Measurements from ENCODE around the gene CD244. TPM values are rescaled to one million over a fixed set of nuclear protein-coding genes. Genes with fewer than 3 reads are reported as not detected.

The CD244 gene
- total RNA-seq, 4 donors from 2014 or later = 0.52 to 1.2 TPM; not detected in 2

- no peak overlapping the region for H3K27ac ChIP-seq
- no peaks in the 10 kb centered on the region for H3K9me3 ChIP-seq
- no peaks in the 10 kb centered on the region for H3K4me1 ChIP-seq
- DNase-seq = no peak
- H3K36me3 ChIP-seq = no peaks in the 10 kb centered on the region
- no peaks in the 10 kb centered on the region for H3K27me3 ChIP-seq
- no peak for TF ChIP-seq POLR2A (IDR thresholded peaks at IDR 0.05)
- TF ChIP-seq, protein P1, sequence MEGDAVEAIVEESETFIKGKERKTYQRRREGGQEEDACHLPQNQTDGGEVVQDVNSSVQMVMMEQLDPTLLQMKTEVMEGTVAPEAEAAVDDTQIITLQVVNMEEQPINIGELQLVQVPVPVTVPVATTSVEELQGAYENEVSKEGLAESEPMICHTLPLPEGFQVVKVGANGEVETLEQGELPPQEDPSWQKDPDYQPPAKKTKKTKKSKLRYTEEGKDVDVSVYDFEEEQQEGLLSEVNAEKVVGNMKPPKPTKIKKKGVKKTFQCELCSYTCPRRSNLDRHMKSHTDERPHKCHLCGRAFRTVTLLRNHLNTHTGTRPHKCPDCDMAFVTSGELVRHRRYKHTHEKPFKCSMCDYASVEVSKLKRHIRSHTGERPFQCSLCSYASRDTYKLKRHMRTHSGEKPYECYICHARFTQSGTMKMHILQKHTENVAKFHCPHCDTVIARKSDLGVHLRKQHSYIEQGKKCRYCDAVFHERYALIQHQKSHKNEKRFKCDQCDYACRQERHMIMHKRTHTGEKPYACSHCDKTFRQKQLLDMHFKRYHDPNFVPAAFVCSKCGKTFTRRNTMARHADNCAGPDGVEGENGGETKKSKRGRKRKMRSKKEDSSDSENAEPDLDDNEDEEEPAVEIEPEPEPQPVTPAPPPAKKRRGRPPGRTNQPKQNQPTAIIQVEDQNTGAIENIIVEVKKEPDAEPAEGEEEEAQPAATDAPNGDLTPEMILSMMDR (IDR thresholded peaks at IDR 0.05) = no peak
- intact Hi-C loops (cut with DNase I; ENCODE audit: low total_unique reads) = no loop called here
- no peak overlapping the region for H3K4me3 ChIP-seq
Observed at GRCh38 chr1:160866695-160867260, 4.1 kb upstream of the CD244 start.

- no peaks in the 10 kb centered on the region for H3K4me1 ChIP-seq
- intact Hi-C loops (cut with DNase I; ENCODE audit: low total_unique reads) = no loop called here
Observed at GRCh38 chr1:160866001-160866694, 3.5 kb upstream of the CD244 start.

DNA sequence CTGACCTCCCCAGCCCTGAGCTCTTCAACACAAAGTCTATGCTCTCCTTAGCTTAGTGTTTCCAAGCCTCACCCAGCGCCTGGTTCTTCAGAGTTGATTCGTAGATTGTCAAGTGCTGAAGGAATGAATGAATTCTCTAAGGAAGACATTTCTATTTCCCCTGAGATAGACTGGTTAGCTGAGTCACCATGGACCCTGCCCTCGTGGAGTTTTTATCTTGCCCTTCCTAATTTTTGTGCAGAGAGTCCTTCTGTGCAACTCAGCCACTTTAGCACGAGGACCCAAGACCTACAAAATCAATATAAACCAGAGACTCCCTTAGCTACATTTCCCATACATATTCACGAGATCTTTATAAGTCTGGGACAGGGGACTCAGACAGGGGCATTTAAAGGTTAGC, 2.6 kb upstream of the CD244 start:
- Histone ChIP-seq H3K4me3 (no peak overlapping the region), H3K4me1 (no peaks in the 10 kb centered on the region), H3K27ac (no peak overlapping the region), H3K9me3 (no peaks in the 10 kb centered on the region), H3K36me3 (no peaks in the 10 kb centered on the region), H3K27me3 (no peaks in the 10 kb centered on the region)
- TF ChIP-seq, protein P1 (IDR thresholded peaks at IDR 0.05) = no peak
- TF ChIP-seq POLR2A (IDR thresholded peaks at IDR 0.05) = no peak
- intact Hi-C loops (cut with DNase I; ENCODE audit: low total_unique reads) = no loop called here
- no peak for DNase-seq

More at GRCh38 chr1:160866001-160866694, 3.5 kb upstream of the CD244 start:
- no peak for DNase-seq
- H3K9me3 ChIP-seq = no peaks in the 10 kb centered on the region
- TF ChIP-seq, protein P1 (IDR thresholded peaks at IDR 0.05) = no peak
- no peak for TF ChIP-seq POLR2A (IDR thresholded peaks at IDR 0.05)
- H3K4me3 ChIP-seq = no peak overlapping the region
- H3K36me3 ChIP-seq = no peaks in the 10 kb centered on the region
- no peaks in the 10 kb centered on the region for H3K27me3 ChIP-seq
- H3K27ac ChIP-seq = no peak overlapping the region

DNA sequence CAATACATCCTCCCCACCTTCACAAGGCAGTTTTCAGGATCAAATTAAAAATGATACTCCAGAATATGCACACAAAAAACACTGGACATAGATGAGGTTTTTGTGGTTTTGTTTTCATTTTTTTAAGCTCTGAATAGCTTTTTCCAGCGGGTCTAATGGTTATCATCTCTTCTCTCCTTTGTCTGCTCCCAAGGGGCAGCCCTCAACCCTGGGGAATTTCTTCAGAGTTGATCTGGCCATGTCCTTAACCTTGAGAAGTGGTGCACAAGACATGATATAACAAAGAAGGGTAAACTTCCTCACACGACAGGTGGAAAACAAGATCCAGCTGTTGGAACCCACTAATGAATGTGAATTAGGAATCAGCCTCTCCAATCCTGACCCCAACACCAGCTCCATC, 1.5 kb upstream of the CD244 start:
- intact Hi-C loops (cut with DNase I; ENCODE audit: low total_unique reads) = no loop called here
- Histone ChIP-seq H3K27ac (no peak overlapping the region), H3K4me3 (no peak overlapping the region), H3K27me3 (no peaks in the 10 kb centered on the region), H3K36me3 (no peaks in the 10 kb centered on the region), H3K4me1 (no peaks in the 10 kb centered on the region), H3K9me3 (no peaks in the 10 kb centered on the region)
- no peak for TF ChIP-seq POLR2A (IDR thresholded peaks at IDR 0.05)
- TF ChIP-seq, protein P1 (IDR thresholded peaks at IDR 0.05) = no peak
- DNase-seq = no peak

GRCh38 chr1:160863774-160864131, 1.1 kb upstream of the CD244 start:
- no peaks in the 10 kb centered on the region for H3K9me3 ChIP-seq
- DNase-seq = no peak
- H3K27me3 ChIP-seq = no peaks in the 10 kb centered on the region
- H3K27ac ChIP-seq = no peak overlapping the region
- no peaks in the 10 kb centered on the region for H3K36me3 ChIP-seq
- H3K4me1 ChIP-seq = no peaks in the 10 kb centered on the region
- no peak for TF ChIP-seq POLR2A (IDR thresholded peaks at IDR 0.05)
- TF ChIP-seq, protein P1 (IDR thresholded peaks at IDR 0.05) = no peak
- intact Hi-C loops (cut with DNase I; ENCODE audit: low total_unique reads) = no loop called here
- H3K4me3 ChIP-seq = no peak overlapping the region
